Heart right ventricle (tissue), 16 donors: ENCODE measurements around the gene SOAT2. TPM values are rescaled to one million over a fixed set of nuclear protein-coding genes. Genes with fewer than 3 reads are reported as not detected.
A peak's percentile ranks its signal among the peaks of the same experiment; 100 is the strongest.

ENCODE experiments used
- ATAC-seq, 8 donors: fragments of 200-7000 bp; cut with Tn5 transposase; one replicate each; pipeline ENCODE4 v1.9.1; 2020; ENCODE audit warnings: mild to moderate bottlenecking in 8 of 8, moderate library complexity in 8 of 8, moderate number of reproducible peaks in 1 of 8
- DNase-seq, 2 donors: peaks; one replicate each; pipeline ENCODE4 v3.0.0-alpha.2; 2020
- H3K27ac ChIP-seq, 10 donors: fragments of 200-600 bp; sonication (generic) in 2 of 10; one replicate each; pipeline versions ENCODE4 v1.5.0 to v1.8.0; 2020 to 2022; ENCODE audit warnings: mild to moderate bottlenecking in 3 of 10
- H3K27me3 ChIP-seq, 7 donors: fragments of 200-600 bp; one replicate each; pipeline ENCODE4 v1.8.0; 2021 to 2022; ENCODE audit warnings: mild to moderate bottlenecking in 2 of 7
- H3K36me3 ChIP-seq, 9 donors: fragments of 200-600 bp; sonication (generic) in 1 of 9; one replicate each; pipeline versions ENCODE4 v1.5.0 to v1.8.0; 2020 to 2022; ENCODE audit warnings: mild to moderate bottlenecking in 2 of 9
- H3K4me1 ChIP-seq, 9 donors: fragments of 200-600 bp; sonication (generic) in 1 of 9; one replicate each; pipeline versions ENCODE4 v1.5.0 to v1.8.0; 2020 to 2022; ENCODE audit warnings: mild to moderate bottlenecking in 4 of 9
- H3K4me3 ChIP-seq, 10 donors: fragments of 200-600 bp; sonication (generic) in 2 of 10; one replicate each; pipeline versions ENCODE4 v1.5.0 to v1.8.0; 2020 to 2022; ENCODE audit warnings: mild to moderate bottlenecking in 7 of 10, moderate library complexity in 2 of 10
- H3K9me3 ChIP-seq, 11 donors: fragments of 200-600 bp in 10 of 11; sonication (generic) in 2 of 11; one replicate each; pipeline versions ENCODE4 v1.5.0 to v1.8.0; 2013 to 2022; ENCODE audit warnings: mild to moderate bottlenecking in 2 of 11, control low read depth in 1 of 11, moderate library complexity in 1 of 11
- CTCF ChIP-seq, 9 donors: fragments of 200-600 bp; sonication (generic) in 2 of 9; IDR thresholded peaks; one replicate each; pipeline versions ENCODE4 v1.5.0 to v1.8.0; 2021 to 2022; ENCODE audit warnings: antibody characterized with exemption in 9 of 9, mild to moderate bottlenecking in 5 of 9, moderate library complexity in 1 of 9
- WGBS, 2 donors: extraction: QIAGEN DNeasy Blood & Tissue Kit; methylation state at CpG; one replicate each; pipeline ENCODE4 v1.1.7; 2013; ENCODE audit warnings: inconsistent platforms in 1 of 2; 5-methylcytosine and 5-hydroxymethylcytosine counted together
- intact Hi-C, 10 donors: fragments of 100-400 bp; cut with DNase I; formaldehyde crosslinking; loops; one replicate each; pipeline versions ENCODE4 v1.11.1 to v1.14.2; 2022
- polyA plus RNA-seq, 2 donors: library from polyadenylated mRNA; stranded (reverse); fragments of 200-250 nt; gene quantifications; one replicate each; pipeline ENCODE4 v1.2.3, GENCODE V29; 2013
- total RNA-seq, 10 donors: library from RNA; stranded (reverse); fragmentation: NEBNext Ultra II Directional in 3 of 10; extraction: Animal tissue kit (Norgen Biotek cat#: 25700) in 3 of 10; gene quantifications; one replicate each; pipeline versions ENCODE4 v1.2.1 to v1.2.4, GENCODE V29; 2021 to 2023
- donor health status: Arrhythmogenic right ventricular cardiomyopathy.
- donor health status: ischemic (EF 13 %, LVEDD 7.1; RV severe dilation, severe dysfunction).
- donor health status: healthy with polysubstance abuse.
- donor health status: DM: no; HTN: yes; CAD: no.
- donor health status: DM: no; HTN: no; CAD: no.
- donor health status: ischemic (EF 25% LVEDD 6.9; RV normal size, moderate dysfunction).
- donor health status: ischemic (EF 25% LVEDD 5.7; RV mildly dilated, moderate dysfunction).
- donor health status: healthy.
- donor health status: DM: yes; HTN: yes; CAD: no.
- donor health status: Ischemic cardiomyopathy.
- donor health status: ischemic (EF 35%, LVEDD 5.7; RV mildly dilated, moderate dysfunction).
- donor health status: nonischemic (EF 11% LVEDD 7.7; RV severe dilation, severe dysfunction).
- donor health status: DM: yes; HTN: yes; CAD: no.
- donor health status: PGD.
- donor health status: ischemic (EF 29% LVEDD 5.4; RV normal size, mild dysfunction).
- donor health status: nonischemic (EF 23%, LVEDD 6.1; RV moderate dilation, normal function).

SOAT2 gene
- total and polyA plus RNA-seq, 12 donors, result 0.03 TPM; not detected in 11

GRCh38 chr12:53069621-53070410, 33.5 kb upstream of the SOAT2 start:
- Histone ChIP-seq H3K36me3 (peaks cover 0 to 81% (median 14%) of the 10 kb centered on the region in 9 donors), H3K4me1 (peaks cover 58 to 99% (median 85%) of the 10 kb centered on the region in 9 donors), H3K27ac (peak overlapping the region in 9 of 10 donors; percentile 4 to 89 (median 75)), H3K4me3 (no peak overlapping the region), H3K27me3 (no peaks in the 10 kb centered on the region), H3K9me3 (no peaks in the 10 kb centered on the region)
- peak in 3 of 8 donors; percentile 4 to 46 (median 6) for ATAC-seq
- intact Hi-C loops, result loop anchor here (2.0 to 10.0 kb wide), 6 partner anchors 29 to 225 kb away; partner anchors contain the start of genes SOAT2 (in 2 of the 10), MYG1 (in 1 of the 10) and PFDN5 (in 1 of the 10)
- TF ChIP-seq CTCF (IDR thresholded peaks at IDR 0.05), result no peak
- DNase-seq, result no peak
- WGBS, 2 donors, result 60 to 66% methylated on average over 12 of the region's 12 CpGs

- intact Hi-C loops, result loop anchor here in 1 of 10 donors (2.0 to 10.0 kb wide), 2 partner anchors 28 to 224 kb away; partner anchors contain the start of genes MYG1 and PFDN5
- no peak for TF ChIP-seq CTCF (IDR thresholded peaks at IDR 0.05)
- Histone ChIP-seq H3K4me1 (peaks cover 55 to 88% (median 75%) of the 10 kb centered on the region in 9 donors), H3K27me3 (no peaks in the 10 kb centered on the region), H3K36me3 (peaks cover 0 to 81% (median 15%) of the 10 kb centered on the region in 9 donors), H3K27ac (peak overlapping the region; percentile 59 to 89 (median 76)), H3K4me3 (no peak overlapping the region), H3K9me3 (no peaks in the 10 kb centered on the region)
- 81 to 85% methylated on average over 7 of the region's 7 CpGs for WGBS, 2 donors
- ATAC-seq, result no peak
- DNase-seq, result no peak
These were observed 32.3 kb upstream of the SOAT2 start for GRCh38 chr12:53070877-53071492.

GRCh38 chr12:53071591-53072551, 31.4 kb upstream of the SOAT2 start:
- H3K27ac ChIP-seq, result peak overlapping the region; percentile 59 to 89 (median 76)
- intact Hi-C loops, result loop anchor here in 3 of 10 donors (1.0 to 10.0 kb wide), 4 partner anchors 8 to 223 kb away; partner anchors contain the start of genes MYG1 (in 1 of the 3) and PFDN5 (in 1 of the 3)
- DNase-seq (peak; percentile 84), ATAC-seq (peak; percentile 64 to 82 (median 67))
- H3K36me3 ChIP-seq, result peaks cover 0 to 81% (median 23%) of the 10 kb centered on the region in 9 donors
- H3K9me3 ChIP-seq, result no peaks in the 10 kb centered on the region
- H3K4me1 ChIP-seq, result peaks cover 51 to 79% (median 66%) of the 10 kb centered on the region in 9 donors
- H3K4me3 ChIP-seq, result peak overlapping the region in 2 of 10 donors; percentile 8 to 12
- peak in 6 of 9 donors; percentile 12 to 53 (median 28) for TF ChIP-seq CTCF (IDR thresholded peaks at IDR 0.05)
- H3K27me3 ChIP-seq, result no peaks in the 10 kb centered on the region
- WGBS, 2 donors, result 11 to 14% methylated on average over 11 of the region's 11 CpGs
